HG03558 (cell line): Measurements from ENCODE around the gene APOBEC3C.
"Not testable (repeated sequence)": the region's sequence is repeated elsewhere in the genome, so short reads cannot be mapped to it uniquely, and the experiment has no call there.

ENCODE experiments used
- ATAC-seq: cut with Tn5 transposase; IDR thresholded peaks from one replicate; pipeline ENCODE4 v1.9.1; 2021; ENCODE audit warnings: moderate number of reproducible peaks; ENCODE audit not compliant: unreplicated experiment; ENCODE audit errors: extremely low read depth

The APOBEC3C gene

GRCh38 chr22:39049486-39049885 lies 35.4 kb downstream of the APOBEC3C start:
- not testable (repeated sequence) for ATAC-seq

- ATAC-seq = not testable (repeated sequence)
Measured at GRCh38 chr22:39051844-39052495, 37.9 kb downstream of the APOBEC3C start.

- ATAC-seq = no peak
Measured at GRCh38 chr22:39055658-39056057, 41.6 kb downstream of the APOBEC3C start.

GRCh38 chr22:39061290-39061689 lies 47.2 kb downstream of the APOBEC3C start:
- not testable (repeated sequence) for ATAC-seq

GRCh38 chr22:39061951-39062350 lies 47.9 kb downstream of the APOBEC3C start:
- not testable (repeated sequence) for ATAC-seq

- not testable (repeated sequence) for ATAC-seq
Measured at GRCh38 chr22:39063904-39064303, 49.8 kb downstream of the APOBEC3C start.

- not testable (repeated sequence) for ATAC-seq
Measured at GRCh38 chr22:39066442-39067276, 52.6 kb downstream of the APOBEC3C start.

GRCh38 chr22:39068033-39068785 lies 54.2 kb downstream of the APOBEC3C start:
- ATAC-seq = no peak
